ENCODE measurements around the gene CLECL1.
"Not testable (repeated sequence)": the region's sequence is repeated elsewhere in the genome, so short reads cannot be mapped to it uniquely, and the experiment has no call there.

Gene CLECL1

GRCh38 chr12:9718968-9719367 lies 13.9 kb downstream of the CLECL1 start:
- DNase-seq, result no peak

- DNase-seq, result no peak
Observed at GRCh38 chr12:9717070-9717925, 15.6 kb downstream of the CLECL1 start.

GRCh38 chr12:9713032-9713558 lies 19.8 kb downstream of the CLECL1 start:
- not testable (repeated sequence) for DNase-seq

- no peak for DNase-seq
Observed at GRCh38 chr12:9711664-9712063, 21.2 kb downstream of the CLECL1 start.

GRCh38 chr12:9710584-9711375 lies 22.1 kb downstream of the CLECL1 start:
- DNase-seq, result no peak

GRCh38 chr12:9708853-9709252 lies 24.0 kb downstream of the CLECL1 start:
- DNase-seq, result no peak

- peak; percentile 6 to 18 for DNase-seq
Observed at GRCh38 chr12:9707864-9708808, 24.8 kb downstream of the CLECL1 start.

- no peak for DNase-seq
Observed at GRCh38 chr12:9707356-9707755, 25.5 kb downstream of the CLECL1 start.

- no peak for DNase-seq
Observed at GRCh38 chr12:9706086-9706685, 26.7 kb downstream of the CLECL1 start.

GRCh38 chr12:9704561-9704960 lies 28.3 kb downstream of the CLECL1 start:
- DNase-seq, result not testable (repeated sequence)

- no peak for DNase-seq
Observed at GRCh38 chr12:9702255-9702654, 30.6 kb downstream of the CLECL1 start.

- no peak for DNase-seq
Observed at GRCh38 chr12:9701380-9702154, 31.3 kb downstream of the CLECL1 start.

GRCh38 chr12:9700606-9700956 lies 32.3 kb downstream of the CLECL1 start:
- DNase-seq, result no peak

- no peak for DNase-seq
Observed at GRCh38 chr12:9699898-9700605, 32.8 kb downstream of the CLECL1 start.

- DNase-seq, result no peak
Observed at GRCh38 chr12:9699269-9699897, 33.5 kb downstream of the CLECL1 start.

- DNase-seq, result no peak
Observed at GRCh38 chr12:9698681-9699080, 34.2 kb downstream of the CLECL1 start.

- no peak for DNase-seq
Observed at GRCh38 chr12:9697619-9698018, 35.3 kb downstream of the CLECL1 start.

GRCh38 chr12:9695661-9696060 lies 37.2 kb downstream of the CLECL1 start:
- DNase-seq, result not testable (repeated sequence)

- not testable (repeated sequence) for DNase-seq
Observed at GRCh38 chr12:9695150-9695549, 37.7 kb downstream of the CLECL1 start.

- DNase-seq, result no peak
Observed at GRCh38 chr12:9694241-9694640, 38.7 kb downstream of the CLECL1 start.

Measured in NCI-H1930 (cell line).